Cerebellar nuclear complex (tissue), 1 donor: ENCODE results near the gene THRA.
A peak's percentile ranks its signal among the peaks of the same experiment; 100 is the strongest.

Experiments used
- DNase-seq, 2 experiments: peaks; one replicate each; lab custom pipeline; 2025; lab: John Stamatoyannopoulos, UW

The THRA gene

GRCh38 chr17:40064971-40065768, 2.4 kb downstream of the THRA start:
- no peak for DNase-seq

GRCh38 chr17:40065769-40066510, 3.2 kb downstream of the THRA start:
- no peak for DNase-seq

GRCh38 chr17:40067710-40068109, 4.9 kb downstream of the THRA start:
- DNase-seq: no peak

GRCh38 chr17:40068129-40068581, 5.4 kb downstream of the THRA start:
- DNase-seq: no peak

GRCh38 chr17:40068584-40068916, 5.8 kb downstream of the THRA start:
- DNase-seq: no peak

GRCh38 chr17:40068917-40069750, 6.4 kb downstream of the THRA start:
- peak; percentile 83 to 88 for DNase-seq

GRCh38 chr17:40069751-40070708, 7.3 kb downstream of the THRA start:
- DNase-seq: peak in 1 of 2 experiments; percentile 26

GRCh38 chr17:40070709-40071312, 8.0 kb downstream of the THRA start:
- DNase-seq: no peak

- peak in 1 of 2 experiments; percentile 28 for DNase-seq
These were observed 8.7 kb downstream of the THRA start for GRCh38 chr17:40071313-40072039.

- peak; percentile 23 to 44 for DNase-seq
These were observed 9.4 kb downstream of the THRA start for GRCh38 chr17:40072040-40072734.

GRCh38 chr17:40072735-40073346, 10.1 kb downstream of the THRA start:
- no peak for DNase-seq

GRCh38 chr17:40073454-40074174, 10.8 kb downstream of the THRA start:
- no peak for DNase-seq

GRCh38 chr17:40074175-40074512, 11.4 kb downstream of the THRA start:
- DNase-seq: no peak

- DNase-seq: no peak
These were observed 12.1 kb downstream of the THRA start for GRCh38 chr17:40074871-40075200.

GRCh38 chr17:40075201-40075941, 12.6 kb downstream of the THRA start:
- no peak for DNase-seq

- DNase-seq: no peak
These were observed 13.3 kb downstream of the THRA start for GRCh38 chr17:40075942-40076498.

- DNase-seq: peak in 1 of 2 experiments; percentile 25
These were observed 13.8 kb downstream of the THRA start for GRCh38 chr17:40076591-40076990.

- DNase-seq: no peak
These were observed 16.8 kb downstream of the THRA start for GRCh38 chr17:40079545-40079944.
